HG03108 (cell line): ENCODE data around the gene C1QTNF1.
"Not testable (repeated sequence)": the region's sequence is repeated elsewhere in the genome, so short reads cannot be mapped to it uniquely, and the experiment has no call there.

Experiments
- ATAC-seq: cut with Tn5 transposase; IDR thresholded peaks from one replicate; pipeline ENCODE4 v1.9.1; 2021; ENCODE audit warnings: moderate library complexity; ENCODE audit not compliant: unreplicated experiment

Gene C1QTNF1

GRCh38 chr17:79050551-79050950 lies 26.6 kb downstream of the C1QTNF1 start:
- ATAC-seq: no peak

DNA sequence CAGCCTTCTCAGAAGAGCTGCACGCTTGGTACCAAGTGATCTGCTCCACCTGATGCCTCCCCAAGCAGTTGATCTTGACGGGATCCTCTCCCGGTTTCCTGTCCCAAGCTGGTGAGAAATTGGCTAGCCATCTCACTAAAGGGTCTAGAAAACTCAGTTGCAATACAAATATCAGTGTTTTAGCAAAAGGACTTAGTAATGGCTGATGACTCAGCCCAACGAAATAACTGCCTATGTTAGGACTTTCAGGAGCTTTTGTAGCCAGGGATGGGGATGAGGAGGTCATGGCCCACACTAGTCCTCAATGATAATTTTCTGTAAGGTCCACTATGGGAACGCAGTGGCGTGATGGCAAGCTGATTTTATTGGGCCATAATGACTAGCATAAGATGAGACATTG lies 27.3 kb downstream of the C1QTNF1 start:
- no peak for ATAC-seq

GRCh38 chr17:79052131-79052530 lies 28.2 kb downstream of the C1QTNF1 start:
- ATAC-seq: no peak

DNA sequence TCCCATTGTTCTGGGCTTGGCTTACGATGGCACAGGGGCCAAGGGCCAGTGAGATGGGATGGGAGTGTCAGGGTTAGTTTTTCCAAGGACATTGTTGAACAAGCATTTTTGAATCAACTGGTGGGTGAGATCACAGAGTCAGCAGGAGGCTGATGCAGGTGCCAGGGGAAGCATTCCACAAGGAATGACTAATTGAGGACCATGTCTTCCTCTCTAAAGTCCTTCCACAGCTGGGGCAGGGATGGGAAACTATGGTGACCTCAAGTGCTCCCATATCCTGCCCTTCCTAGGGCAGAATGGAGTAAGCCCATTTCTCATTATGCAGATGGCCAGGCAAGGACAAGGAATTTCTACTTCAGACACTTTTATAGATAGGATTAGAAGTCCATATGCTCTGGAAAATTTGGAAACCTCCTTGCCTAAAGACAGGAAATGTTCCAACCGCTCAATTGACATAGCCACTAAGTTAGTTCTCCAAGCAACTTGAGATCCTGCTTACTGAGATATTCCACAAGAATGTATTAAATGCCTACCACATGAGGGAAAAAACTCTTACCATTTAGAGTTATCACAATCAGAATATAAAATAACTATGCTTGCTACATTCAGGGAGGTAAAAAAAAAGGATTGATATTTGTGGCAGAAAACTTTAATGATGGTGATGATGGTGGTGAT lies 29.4 kb downstream of the C1QTNF1 start:
- ATAC-seq: no peak

GRCh38 chr17:79054200-79054960 lies 30.4 kb downstream of the C1QTNF1 start:
- no peak for ATAC-seq

- no peak for ATAC-seq
Measured at GRCh38 chr17:79055197-79055596, 31.2 kb downstream of the C1QTNF1 start.

DNA sequence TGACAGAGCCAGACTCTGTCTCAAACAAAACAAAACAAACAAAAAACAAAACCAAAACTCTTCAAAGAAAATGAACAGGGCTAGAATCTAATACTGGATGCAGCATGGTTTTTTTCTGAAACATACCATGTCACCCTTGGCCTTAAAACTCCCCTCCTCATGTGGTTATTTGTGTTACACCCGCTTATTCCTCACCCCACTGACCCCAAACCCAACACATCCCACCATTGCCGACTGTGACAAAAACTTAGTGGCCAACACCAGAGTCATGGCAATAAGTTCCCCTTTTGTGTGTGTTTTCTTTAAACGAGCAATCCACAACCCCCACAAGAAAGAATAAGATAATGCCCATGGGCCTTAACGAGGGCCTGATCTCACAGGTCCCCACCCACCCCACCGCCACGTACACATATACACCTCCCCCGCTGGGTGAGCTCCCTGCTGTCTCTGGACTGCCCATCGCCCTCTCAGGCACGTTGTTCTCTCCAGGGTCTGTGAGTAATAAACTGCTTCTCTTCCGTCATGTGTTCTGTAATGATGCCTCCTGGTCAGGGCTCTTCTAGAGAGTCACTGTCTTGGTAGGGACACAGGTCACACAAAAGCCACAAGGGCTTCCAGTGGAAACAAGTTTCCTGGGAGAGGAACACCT lies 33.9 kb downstream of the C1QTNF1 start:
- ATAC-seq: no peak

DNA sequence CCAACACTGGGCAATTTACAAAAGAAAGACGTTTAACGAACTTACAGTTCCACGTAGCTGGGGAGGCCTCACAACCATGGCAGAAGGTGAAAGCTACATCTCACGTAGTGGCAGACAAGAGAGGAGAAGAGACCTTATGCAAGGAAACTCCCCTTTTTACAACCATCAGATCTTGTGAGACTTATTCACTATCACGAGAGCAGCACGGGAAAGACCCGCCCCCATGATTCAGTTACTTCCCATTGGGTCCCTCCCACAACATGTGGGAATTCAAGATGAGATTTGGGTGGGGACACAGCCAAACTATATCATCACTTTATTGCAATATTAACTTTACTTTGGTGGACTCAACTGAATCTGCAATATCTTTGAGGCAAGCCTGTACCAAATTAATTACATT lies 38.7 kb downstream of the C1QTNF1 start:
- no peak for ATAC-seq

- no peak for ATAC-seq
Measured at GRCh38 chr17:79064026-79064425, 40.1 kb downstream of the C1QTNF1 start.

DNA sequence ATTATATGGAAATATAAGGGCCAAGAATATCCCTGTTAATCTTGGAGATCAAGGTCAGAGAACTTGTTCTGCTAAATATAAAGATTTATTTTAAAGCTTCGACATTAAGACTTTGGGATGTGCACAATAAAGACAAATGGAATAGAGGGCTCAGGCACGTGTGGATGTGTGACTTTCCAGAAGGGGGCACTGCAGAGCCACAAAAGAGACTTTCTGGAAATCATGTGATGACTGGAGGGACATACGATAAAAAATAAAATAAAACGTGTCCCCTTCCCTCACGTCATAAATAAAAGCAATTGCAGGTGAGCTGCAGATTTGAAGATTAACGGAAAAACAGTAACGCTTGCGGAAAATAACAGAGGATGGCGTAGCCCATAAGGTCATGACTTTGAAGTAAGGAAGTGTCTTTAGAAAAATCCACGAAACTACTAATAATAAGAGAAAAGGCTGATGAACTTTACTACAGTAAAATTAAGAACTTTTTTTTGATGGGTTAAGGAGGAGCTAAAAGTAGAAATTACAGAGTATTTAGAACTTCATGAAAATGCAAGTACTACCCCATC lies 41.2 kb downstream of the C1QTNF1 start:
- ATAC-seq: no peak

GRCh38 chr17:79066963-79067362 lies 43.0 kb downstream of the C1QTNF1 start:
- no peak for ATAC-seq

DNA sequence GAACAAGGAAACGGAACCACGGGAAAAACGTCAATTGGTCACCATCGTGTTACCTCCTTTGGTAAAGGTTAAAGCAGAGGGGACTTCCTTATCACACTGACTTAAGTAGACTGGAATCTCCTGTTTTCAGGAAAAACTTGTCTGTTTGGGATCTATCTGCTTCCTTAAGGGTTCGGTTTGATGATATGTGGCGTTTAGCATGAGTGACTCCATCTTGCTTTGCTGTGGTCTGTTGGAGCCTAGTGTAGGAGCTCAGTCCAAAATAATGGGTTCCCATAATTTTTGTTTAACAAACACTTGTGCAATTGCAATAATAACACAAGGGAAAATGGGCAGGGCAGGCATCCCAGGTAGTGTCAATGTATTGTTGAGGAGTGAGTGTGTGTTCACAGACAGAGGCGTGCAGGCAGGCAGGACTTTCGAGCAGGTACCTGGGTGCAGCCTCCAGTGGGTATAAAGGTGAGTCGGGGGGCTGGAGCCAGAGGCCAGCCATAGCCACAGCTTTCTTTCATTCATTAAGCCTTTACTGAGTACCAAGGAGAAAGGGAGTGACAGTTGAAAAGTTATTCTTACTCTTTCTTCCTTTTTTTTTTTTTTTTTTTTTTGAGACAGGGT lies 46.4 kb downstream of the C1QTNF1 start:
- ATAC-seq: no peak

DNA sequence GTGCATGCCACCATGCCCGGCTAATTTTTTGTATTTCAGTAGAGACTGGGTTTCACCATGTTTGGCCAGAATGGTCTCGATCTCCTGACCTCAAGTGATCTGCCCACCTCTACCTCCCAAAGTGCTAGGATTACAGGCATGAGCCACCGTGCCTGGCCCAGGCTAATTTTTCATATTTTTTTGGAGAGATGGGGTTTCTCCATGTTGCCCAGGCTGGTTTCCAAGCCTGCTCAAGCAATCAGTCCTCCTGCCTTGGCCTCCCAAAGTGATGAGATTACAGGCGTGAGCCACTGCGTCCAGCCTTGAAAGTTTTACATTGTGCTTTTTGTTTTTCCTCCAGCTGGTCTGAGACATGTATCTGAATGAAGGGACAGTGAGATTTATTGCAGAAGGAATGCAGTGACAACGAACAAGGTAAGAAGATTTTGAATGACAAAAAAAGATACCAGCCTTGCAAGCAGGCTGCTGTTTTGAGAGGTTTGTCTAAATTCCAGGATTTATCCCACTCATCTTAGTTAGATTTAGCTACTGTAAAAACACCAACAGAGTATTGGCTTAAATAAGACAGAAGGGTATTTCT lies 47.3 kb downstream of the C1QTNF1 start:
- ATAC-seq: no peak

GRCh38 chr17:79072544-79072943 lies 48.6 kb downstream of the C1QTNF1 start:
- ATAC-seq: no peak

- ATAC-seq: no peak
Measured at GRCh38 chr17:79073016-79073705, 49.2 kb downstream of the C1QTNF1 start.

DNA sequence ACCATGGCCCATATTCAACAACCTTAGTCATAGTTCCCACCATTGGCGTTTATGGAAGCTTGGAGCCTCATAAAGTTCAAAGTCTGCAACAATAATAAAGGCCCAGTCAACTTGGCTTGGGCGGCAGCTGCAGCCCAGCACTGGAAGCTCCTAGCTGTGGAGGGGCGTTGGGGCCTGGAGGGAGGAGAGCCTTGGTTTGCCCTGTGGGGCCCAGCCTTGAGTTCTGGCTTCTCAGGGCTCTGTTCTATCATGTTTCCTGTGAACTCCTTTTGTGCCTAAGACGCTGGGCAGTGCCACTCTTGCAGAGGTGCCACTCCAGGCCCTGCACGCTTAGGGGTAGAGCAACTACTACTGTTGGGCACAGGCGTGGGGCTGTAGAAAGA lies 49.7 kb downstream of the C1QTNF1 start:
- no peak for ATAC-seq

DNA sequence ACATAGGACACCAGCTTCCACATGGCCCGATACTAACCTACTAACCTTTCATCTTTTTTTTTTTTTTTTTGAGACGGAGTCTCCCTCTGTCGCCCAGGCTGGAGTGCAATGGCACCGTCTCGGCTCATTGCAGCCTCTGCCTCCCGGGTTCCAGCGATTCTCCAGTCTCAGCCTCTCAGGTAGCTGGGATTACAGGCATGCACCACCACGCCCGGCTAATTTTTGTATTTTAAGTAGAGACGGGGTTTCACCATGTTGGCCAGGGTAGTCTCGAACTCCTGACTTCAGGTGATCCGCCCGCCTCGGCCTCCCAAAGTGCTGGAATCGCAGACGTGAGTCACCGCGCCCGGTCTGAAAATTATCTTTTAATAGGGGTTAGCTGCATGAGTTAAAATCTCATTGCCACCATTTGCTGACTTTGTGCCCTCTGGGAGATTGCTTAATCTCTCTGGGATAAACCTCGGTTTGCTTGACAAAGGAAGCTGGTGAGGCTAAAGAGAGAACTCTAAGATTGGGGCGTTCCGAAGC lies 50.2 kb downstream of the C1QTNF1 start:
- ATAC-seq: not testable (repeated sequence)

DNA sequence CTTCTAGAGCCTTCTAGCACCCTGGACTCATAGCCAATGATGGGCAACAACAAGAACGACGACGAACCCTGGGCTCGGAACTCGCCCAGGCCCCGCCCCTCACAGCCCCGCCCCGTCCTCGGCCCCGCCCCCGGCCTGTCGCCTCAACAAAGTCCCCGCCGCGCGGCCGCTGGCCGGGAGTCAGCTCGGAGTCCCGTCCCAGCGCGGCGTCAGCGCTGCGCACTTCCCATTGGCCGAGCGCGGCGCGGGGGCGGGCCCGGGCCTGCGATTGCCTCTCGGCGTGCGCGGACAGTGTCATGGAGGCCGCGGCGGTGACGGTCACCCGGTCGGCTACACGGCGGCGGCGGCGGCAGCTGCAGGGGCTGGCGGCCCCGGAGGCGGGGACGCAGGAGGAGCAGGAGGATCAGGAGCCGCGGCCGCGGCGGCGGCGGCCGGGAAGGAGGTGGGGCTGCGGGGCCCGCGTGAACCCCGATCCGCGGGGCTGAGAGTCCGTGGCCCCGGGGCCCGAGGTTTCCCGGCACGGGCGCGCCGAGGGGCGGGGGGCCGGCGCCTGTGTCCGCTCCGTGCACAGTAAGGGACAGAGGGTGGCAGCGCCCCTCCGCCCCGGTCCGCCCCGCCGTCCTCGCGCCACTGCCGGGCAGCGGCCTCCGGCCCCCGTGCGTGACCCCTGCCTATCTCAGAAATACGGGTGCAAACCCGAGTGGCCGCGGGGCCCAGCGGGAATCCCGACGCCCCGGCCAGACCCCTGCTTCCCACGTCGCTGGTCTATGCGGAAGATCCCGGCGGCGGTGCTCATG lies 50.9 kb downstream of the C1QTNF1 start, which contains the start of gene ENGASE:
ENGASE (plus strand) TSS at position 176 of the 797 bp plus-strand sequence; CDS start at position 297, 121 bp downstream.
- peak; percentile 93 for ATAC-seq

- no peak for ATAC-seq
Measured at GRCh38 chr17:79075446-79075750, 51.4 kb downstream of the C1QTNF1 start.
